BJ (cell line): Measurements from ENCODE around the gene MRPS24. TPM values are rescaled to one million over a fixed set of nuclear protein-coding genes. Genes with fewer than 3 reads are reported as not detected.

ENCODE experiments used
- CTCF ChIA-PET: fragments of 350-600 bp; formaldehyde crosslinking; extraction: SDS; loops from one replicate; lab custom pipeline; 2021; ENCODE audit warnings: antibody characterized with exemption, inconsistent platforms; lab: Yijun Ruan, JAX
- POLR2A ChIA-PET: fragments of 300-600 bp; sonication (Branson Sonifier 250); formaldehyde crosslinking; extraction: SDS; loops from one replicate; lab custom pipeline; 2021; ENCODE audit warnings: antibody characterized with exemption; lab: Charles Lee
- DNase-seq: peaks from one replicate; pipeline ENCODE4 v3.0.0-alpha.2; 2011; ENCODE audit warnings: low read depth
- H3K27me3 ChIP-seq: 2 replicates; pipeline ENCODE4 v1.6.0; 2011; ENCODE audit warnings: low read length; ENCODE audit not compliant: control insufficient read depth, insufficient read depth
- H3K36me3 ChIP-seq: 2 replicates; pipeline ENCODE4 v1.5.1; 2011; ENCODE audit warnings: low read length; ENCODE audit not compliant: control insufficient read depth, insufficient read depth
- H3K4me3 ChIP-seq: 2 replicates; pipeline ENCODE4 v1.5.1; 2011; ENCODE audit warnings: low read depth, mild to moderate bottlenecking, control low read depth, low read length
- polyA plus RNA-seq: library from polyadenylated mRNA; depleted of rRNA; stranded (reverse); fragments of >200 nt; gene quantifications from 2 replicates; pipeline ENCODE4 v1.2.3, GENCODE V29; 2011
- TF ChIP-seq, protein P1 (sequence below): IDR thresholded peaks from 2 replicates; pipeline ENCODE4 v1.5.1; 2011; ENCODE audit warnings: low read depth, mild to moderate bottlenecking, control low read depth, inconsistent platforms, low read length, moderate library complexity; ENCODE audit not compliant: insufficient read depth

Gene MRPS24
- polyA plus RNA-seq, 1 experiment, result 229 TPM

DNA sequence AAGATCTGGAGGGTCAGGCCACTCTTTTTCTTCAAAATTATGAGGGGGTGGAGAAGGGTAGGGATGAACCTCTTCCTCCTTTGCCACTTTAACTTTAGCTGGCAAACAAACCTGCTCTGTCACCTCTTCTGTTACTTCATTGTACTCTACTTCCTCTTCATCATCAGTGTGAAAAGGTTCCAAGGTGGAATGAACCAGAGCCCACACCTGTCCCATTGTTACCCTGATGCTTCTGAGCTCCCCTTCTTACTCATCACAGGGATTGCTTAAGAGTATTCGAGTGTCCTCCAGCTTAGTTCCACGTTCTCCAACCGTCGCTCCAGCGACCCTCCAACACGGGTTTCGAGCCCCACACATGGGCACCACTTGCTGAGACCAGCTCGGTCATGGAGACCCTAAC lies 5.2 kb downstream of the MRPS24 start:
- TF ChIP-seq, protein P1, sequence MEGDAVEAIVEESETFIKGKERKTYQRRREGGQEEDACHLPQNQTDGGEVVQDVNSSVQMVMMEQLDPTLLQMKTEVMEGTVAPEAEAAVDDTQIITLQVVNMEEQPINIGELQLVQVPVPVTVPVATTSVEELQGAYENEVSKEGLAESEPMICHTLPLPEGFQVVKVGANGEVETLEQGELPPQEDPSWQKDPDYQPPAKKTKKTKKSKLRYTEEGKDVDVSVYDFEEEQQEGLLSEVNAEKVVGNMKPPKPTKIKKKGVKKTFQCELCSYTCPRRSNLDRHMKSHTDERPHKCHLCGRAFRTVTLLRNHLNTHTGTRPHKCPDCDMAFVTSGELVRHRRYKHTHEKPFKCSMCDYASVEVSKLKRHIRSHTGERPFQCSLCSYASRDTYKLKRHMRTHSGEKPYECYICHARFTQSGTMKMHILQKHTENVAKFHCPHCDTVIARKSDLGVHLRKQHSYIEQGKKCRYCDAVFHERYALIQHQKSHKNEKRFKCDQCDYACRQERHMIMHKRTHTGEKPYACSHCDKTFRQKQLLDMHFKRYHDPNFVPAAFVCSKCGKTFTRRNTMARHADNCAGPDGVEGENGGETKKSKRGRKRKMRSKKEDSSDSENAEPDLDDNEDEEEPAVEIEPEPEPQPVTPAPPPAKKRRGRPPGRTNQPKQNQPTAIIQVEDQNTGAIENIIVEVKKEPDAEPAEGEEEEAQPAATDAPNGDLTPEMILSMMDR, result no peak
- H3K36me3 ChIP-seq, result peaks cover 8% of the 10 kb centered on the region
- H3K27me3 ChIP-seq, result no peaks in the 10 kb centered on the region
- no peak for DNase-seq
- POLR2A ChIA-PET, result no interaction called here
- CTCF ChIA-PET, result interaction anchor here (1.1 kb wide), 1 partner anchor 10 kb away, joined by 3 read pairs; no protein-coding TSS in a partner anchor
- H3K4me3 ChIP-seq, result no peak overlapping the region

DNA sequence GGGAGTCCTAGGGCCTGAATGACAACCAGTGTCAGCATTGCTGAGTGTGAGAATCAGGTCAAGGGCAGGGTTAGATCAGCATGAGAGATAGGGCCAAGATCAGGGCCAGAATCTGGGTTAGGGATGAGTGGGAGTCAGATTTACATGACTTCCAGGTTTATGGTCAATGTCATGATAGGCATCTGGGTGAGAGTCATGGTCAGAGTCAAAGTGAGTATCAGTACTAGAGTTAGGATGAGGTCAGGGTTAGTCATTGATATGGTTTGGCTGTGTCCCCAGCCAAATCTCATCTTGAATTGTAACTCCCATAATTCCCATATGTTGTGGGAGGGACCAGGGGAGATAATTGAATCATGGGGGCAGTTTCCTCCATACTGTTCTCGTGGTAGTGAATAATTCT lies 12.3 kb downstream of the MRPS24 start:
- Histone ChIP-seq H3K27me3 (no peaks in the 10 kb centered on the region), H3K36me3 (no peaks in the 10 kb centered on the region), H3K4me3 (no peak overlapping the region)
- DNase-seq, result no peak
- CTCF ChIA-PET, result no interaction called here
- TF ChIP-seq, protein P1, result no peak
- POLR2A ChIA-PET, result no interaction called here

DNA sequence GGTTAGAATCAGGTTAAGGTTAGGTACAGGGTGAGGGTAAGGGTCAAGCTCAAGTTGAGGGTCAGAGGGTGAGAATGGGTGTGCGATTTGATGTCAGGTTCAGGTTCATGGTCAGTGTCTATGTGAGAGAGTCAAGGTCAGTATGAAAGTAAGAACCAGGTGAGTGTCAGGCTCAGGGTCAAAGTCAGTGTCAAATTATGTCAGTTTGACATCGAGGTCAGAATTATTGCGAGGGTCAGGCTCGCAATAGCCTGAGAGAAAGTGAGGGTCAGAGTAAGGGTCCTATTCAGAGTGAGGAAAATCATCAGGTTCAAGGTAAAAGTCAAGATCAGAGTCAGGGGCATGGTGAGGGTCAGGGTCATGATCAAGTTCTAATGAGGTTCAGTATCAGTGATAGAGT lies 13.0 kb downstream of the MRPS24 start:
- TF ChIP-seq, protein P1, result no peak
- no peak for DNase-seq
- ChIA-PET POLR2A (no interaction called here), CTCF (interaction anchor here (0.8 to 0.9 kb wide), 2 partner anchors 17 to 273 kb away, joined by 3 read pairs; partner anchors contain the start of gene STK17A)
- H3K36me3 ChIP-seq, result no peaks in the 10 kb centered on the region
- no peak overlapping the region for H3K4me3 ChIP-seq
- no peaks in the 10 kb centered on the region for H3K27me3 ChIP-seq

DNA sequence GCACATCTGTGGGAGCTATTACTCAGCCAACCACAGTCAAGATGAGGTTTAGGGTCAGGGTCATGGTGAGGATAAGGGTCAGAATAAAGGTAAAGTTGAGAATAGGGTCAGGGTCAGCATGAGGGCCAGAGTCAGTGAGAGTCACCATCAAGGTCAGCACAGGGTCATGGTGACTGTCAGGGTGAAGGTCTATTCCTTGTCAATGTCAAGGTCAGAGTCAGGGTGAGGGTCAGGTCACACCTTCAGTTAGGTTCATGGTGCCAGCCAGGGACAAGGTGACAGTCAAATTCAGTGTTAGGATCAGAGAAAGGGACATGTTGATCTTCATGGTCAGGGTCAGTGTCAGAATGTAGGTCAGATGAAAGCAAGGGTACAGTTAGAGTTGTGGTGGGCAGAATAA lies 14.1 kb downstream of the MRPS24 start:
- TF ChIP-seq, protein P1, result no peak
- CTCF ChIA-PET, result interaction anchor here (0.9 kb wide), 1 partner anchor 16 kb away, joined by 3 read pairs; no protein-coding TSS in a partner anchor
- Histone ChIP-seq H3K4me3 (no peak overlapping the region), H3K36me3 (no peaks in the 10 kb centered on the region), H3K27me3 (no peaks in the 10 kb centered on the region)
- POLR2A ChIA-PET, result no interaction called here
- DNase-seq, result no peak

DNA sequence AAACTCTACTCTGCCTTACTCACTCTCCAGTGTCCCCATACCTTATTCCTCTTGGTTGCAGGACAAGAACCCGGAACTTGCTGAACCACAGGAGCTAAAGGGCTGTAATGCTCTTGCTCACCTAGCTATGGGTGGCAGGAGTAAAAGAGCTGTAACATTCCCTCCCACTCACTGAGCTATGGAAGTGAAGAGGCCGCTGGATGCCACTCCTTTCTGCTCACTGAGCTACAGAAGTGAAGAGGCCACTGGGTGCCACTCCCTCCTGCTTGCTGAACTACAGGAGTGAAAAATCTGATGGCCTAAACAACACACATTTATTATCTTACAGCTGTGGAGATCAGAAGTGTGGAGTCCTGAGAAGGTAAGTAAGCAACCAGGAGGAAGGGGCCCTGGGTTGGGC lies 17.5 kb downstream of the MRPS24 start:
- CTCF ChIA-PET, result interaction anchor here (0.6 to 1.0 kb wide), 3 partner anchors 12 to 151 kb away, joined by 3 to 5 read pairs (median 3); no protein-coding TSS in a partner anchor
- H3K4me3 ChIP-seq, result no peak overlapping the region
- no peaks in the 10 kb centered on the region for H3K36me3 ChIP-seq
- POLR2A ChIA-PET, result no interaction called here
- TF ChIP-seq, protein P1, result no peak
- no peaks in the 10 kb centered on the region for H3K27me3 ChIP-seq
- no peak for DNase-seq
